HG03175 (cell line): ENCODE results near the gene TSLP.

ENCODE experiments used
- ATAC-seq: cut with Tn5 transposase; IDR thresholded peaks from one replicate; pipeline ENCODE4 v1.9.1; 2021; ENCODE audit warnings: mild to moderate bottlenecking, moderate library complexity; ENCODE audit not compliant: unreplicated experiment

Gene TSLP

DNA sequence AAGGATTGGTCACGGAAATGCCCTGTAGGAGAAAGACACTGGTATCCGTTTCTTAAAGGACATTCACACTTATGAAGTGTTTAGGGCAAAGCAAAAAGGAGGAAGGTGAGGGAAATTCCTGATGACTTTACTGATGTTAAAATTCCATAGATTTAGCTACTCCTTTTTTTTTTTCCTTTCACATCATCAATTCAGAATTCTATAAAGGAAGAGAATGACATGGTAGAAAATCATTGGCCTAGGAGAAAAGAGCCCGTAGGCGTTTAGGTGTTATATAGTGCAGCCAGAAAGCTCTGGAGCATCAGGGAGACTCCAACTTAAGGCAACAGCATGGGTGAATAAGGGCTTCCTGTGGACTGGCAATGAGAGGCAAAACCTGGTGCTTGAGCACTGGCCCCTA, at the start of gene TSLP:
Gene TSLP, plus strand, starts transcription at position 301 of the 400 bp plus-strand sequence. CDS start 178 bp downstream, outside the sequence.
- ATAC-seq = no peak

DNA sequence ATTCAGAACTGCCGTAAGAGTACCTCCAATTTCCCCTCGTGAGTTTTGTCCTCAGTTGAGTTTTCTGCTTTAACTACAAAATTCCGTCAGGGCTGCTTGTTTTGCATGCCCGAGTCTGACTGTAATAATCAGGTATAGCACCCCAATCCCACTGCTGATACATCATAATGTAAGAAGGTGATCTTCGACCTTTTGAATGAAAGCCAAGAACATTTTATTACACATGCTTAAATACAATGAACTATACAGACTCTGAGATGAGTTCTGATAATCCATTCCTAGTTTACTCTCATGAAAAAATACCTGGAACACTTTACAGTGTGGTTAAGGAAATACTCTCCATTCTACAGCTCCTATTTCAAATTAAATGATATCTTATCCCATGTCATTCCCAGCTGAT, 49.2 kb upstream of the TSLP start:
- ATAC-seq = no peak

DNA sequence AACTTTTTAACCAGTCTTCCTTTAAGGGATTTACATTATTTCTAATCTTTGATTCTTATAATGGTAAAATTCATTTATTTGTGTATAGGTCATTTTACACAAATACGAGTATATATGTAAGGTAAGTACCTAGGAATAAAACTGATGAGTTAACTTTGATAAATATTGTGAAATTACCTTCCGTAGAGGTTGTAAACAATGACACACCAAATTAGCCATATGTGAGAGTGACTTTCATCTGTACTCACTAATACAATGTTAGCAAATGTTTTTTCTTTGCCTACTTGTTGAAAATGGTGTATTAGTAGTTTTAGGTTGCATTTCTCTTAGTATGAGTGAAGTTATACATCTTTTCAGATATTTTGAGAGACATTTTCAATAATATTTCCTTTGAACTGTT, 42.6 kb upstream of the TSLP start:
- ATAC-seq = no peak

DNA sequence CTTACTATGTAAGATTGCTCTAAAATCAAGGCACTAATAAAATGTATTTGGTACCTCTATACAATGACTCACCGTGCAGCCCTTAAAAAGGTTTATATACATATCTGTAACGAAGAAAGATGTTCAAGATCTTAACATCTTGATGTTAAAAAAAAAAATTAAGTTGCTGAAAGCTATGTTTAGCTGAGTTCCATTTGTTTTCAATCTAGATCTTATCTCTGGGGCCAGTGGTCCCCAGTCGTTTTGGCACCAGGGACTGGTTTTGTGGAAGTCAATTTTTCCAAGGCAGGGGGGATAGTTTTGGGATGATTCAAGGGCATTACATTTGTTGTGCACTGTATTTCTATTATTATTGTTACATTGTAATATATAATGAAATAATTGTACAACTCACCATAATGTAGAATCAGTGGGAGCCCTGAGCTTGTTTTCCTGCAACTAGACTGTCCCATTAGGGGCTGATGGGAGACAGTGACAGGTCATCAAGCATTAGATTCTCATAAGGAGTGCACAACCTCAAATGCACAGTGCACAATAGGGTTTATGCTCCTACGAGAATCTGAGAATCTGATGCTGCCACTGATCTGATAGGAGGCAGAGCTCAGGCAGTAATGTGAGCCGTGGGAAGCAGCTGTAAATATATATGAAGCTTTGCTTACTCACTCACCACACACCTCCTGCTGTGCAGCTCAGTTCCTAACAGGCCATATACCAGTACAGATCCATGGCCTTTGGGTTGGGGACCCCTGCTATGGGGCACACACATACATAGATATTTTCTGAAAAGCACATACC, 27.6 kb upstream of the TSLP start:
- ATAC-seq = no peak

DNA sequence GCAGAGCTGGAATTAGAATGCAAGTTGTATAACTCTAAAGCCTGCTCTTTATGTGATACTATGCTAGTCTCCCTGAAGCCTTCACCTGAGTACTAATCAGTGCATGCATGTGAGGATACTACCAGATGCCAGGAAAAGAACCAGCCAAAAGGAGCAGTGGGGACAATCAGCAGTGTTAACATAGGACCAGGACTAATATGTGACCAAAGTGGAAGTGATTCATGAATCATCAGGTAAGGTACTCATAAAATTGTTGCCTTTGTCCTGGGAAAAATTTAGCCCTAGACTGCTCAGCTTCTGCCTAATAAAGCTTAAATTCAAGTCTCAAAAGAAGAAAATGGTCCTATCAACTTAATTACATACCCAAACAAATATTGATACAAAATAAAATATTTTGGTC, 13.4 kb upstream of the TSLP start:
- ATAC-seq = no peak

DNA sequence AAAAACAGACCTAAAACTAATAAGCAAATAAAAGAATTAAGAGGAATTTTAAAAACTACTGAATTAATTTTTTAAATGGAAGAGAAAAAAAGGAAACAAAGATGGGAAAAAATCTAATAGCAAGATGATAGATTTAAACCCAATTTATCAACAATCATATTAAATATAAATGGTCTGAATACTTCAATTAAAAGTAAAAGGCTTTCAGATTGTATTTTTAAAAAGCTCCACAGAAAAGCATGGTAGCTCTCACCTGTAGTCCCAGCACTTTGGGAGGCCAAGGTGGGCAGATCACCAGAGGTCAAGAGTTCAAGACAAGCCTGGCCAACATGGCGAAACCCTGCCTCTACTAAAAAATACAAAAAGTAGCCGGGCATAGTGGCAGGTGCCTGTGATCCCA, 11.3 kb upstream of the TSLP start:
- ATAC-seq = no peak

DNA sequence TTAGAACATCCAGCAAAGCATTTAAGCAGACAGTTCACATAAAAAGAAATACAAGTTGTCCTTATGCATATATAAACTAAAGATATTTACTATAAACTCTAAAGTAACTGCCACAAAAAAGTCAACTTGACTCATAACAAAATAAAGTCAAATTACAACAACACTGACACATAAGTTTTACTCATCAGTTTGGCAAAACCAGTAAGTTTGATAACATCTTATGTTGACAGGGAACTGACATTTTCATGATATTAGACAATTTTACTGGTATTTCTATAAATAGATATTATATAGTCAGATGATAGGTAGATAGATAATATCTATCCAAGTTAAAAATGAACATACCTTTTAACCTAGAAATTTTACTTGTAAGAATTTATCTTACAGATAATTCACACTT, 9.9 kb upstream of the TSLP start:
- no peak for ATAC-seq

DNA sequence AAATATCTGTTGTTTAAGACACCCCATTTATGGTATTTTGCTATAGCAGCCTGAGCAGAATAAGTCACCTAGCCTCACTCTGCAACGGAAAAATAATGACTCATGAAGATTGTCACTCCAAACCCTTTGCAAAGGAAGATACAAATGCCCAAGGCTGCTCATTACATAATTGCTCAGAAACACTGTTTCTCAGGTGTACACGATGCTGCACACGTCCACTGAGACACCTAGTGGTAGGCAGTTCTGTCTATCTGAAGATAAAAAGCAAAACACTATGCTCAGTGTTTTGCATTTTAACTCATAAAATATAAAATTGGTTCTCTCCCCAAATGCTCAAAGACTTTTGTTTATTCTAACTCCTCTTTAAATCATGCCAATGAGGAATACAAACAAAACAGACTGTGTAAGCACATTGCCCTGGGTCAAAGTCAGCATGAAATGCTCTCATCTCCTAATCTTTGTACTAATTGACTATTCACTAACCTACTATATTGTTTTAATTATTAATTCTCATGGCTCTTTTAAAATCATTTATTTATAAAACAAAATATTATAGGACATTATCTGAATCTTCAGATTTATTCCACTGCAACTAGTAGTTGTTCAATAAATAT, 7.7 kb upstream of the TSLP start:
- ATAC-seq = no peak

DNA sequence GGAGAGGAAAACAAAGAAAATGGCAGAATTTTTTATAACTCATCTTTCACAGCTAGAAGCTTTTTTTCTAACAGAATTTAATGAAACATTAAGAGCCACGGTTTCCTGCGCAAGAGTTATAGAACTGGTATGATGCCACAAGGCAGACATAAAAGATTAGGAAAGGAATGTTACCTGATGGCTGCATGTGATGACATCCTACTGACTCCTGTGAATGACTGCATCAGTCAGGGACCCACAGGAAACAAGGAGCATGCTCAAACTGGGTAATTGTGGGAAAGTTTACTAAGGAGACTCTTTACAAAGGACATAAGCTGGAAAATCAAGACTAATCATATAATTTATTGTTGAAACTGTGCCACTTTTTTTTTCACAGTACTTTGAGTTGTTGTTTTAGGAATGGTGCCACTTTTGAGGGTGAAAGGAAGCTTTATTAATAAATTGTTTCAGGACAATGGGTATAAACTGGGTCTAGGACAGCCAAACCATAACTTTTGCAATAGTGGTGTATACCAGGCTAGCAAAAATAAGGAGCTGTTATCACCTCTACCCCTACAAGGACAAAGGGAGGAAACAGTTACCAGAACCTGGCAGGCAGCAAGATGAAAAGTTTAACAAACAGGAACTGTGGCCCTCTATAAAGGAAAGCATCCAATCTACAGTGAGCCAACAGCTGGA, 5.1 kb upstream of the TSLP start:
- ATAC-seq = no peak

DNA sequence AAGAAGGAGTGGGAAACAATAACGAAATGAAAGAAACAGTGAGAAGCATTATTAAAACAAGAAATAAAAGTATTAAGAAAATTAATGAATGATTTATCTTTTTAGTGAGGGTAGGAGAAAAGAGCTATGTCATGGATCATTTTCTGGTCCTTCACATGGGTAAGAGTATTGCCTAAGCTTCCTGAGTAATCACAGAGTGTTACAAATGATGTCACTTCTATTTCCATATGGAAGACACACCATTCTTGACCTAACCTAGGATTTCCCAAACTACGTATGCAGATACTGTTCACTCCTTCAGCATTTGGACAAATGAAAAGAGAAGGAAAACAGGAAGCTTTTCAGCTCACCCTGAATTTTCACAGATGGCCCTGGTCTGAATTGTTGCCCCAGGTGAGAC, 3.3 kb upstream of the TSLP start:
- no peak for ATAC-seq

DNA sequence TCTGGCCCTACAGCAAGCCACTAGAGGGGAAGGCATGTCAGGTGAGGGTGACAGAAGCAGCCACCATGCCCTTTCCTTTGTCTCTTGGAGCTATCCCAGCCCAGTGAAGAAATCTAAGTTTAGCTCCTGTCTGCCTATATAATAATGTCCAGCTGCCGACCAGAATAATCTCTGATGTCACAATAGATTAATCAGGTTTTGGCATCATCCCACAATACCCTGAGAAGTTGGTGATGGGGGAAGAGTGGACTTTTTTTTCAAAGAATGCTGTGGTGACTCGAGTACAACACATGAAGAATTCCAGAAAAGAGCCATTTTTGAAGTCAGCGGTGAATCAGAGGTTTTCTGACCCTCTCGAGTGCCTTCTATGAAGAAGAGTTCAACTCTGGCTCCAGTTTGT, 1.7 kb upstream of the TSLP start:
- no peak for ATAC-seq

DNA sequence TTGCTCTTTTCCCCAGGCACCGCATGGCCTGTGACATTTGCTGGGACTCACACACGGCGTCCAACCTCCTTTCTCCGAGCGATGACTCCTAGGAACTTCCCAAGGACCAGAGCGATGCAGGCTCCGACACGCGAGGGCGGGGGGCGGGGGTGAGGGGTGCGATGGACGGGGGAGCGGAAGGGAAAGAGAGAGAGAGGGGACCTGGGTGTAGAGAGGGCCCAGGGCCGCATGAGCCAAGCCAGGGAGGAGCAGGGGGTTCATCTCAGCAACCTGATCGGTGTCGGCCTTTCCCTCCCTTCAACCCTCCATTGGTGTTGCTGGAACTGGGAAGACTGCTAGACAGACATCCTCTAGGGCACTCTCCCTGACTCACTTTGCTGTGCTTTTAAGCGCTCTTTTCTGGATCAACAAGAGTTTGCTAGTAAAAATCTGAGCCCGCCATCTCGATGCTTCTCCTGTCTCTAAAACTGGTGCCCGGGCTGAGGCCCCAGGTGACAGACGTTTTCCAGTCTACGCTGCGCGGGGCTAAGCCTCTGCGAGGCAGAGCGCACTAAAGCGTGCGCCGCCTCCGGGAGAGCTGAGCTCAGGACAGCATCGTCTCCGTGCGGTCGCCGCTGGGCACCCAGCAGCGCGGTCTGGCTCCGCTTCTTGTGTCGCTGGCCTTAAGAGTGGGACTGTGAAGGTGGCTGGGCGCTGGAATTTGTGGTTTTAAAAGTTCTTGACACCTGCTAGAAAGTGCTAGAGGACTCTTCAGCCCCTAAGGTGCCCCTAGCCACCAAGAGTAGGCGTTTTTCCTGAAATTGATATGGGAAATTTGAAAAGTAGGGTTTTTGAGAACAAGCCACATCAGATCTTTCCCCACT, 1.0 kb upstream of the TSLP start:
- no peak for ATAC-seq

DNA sequence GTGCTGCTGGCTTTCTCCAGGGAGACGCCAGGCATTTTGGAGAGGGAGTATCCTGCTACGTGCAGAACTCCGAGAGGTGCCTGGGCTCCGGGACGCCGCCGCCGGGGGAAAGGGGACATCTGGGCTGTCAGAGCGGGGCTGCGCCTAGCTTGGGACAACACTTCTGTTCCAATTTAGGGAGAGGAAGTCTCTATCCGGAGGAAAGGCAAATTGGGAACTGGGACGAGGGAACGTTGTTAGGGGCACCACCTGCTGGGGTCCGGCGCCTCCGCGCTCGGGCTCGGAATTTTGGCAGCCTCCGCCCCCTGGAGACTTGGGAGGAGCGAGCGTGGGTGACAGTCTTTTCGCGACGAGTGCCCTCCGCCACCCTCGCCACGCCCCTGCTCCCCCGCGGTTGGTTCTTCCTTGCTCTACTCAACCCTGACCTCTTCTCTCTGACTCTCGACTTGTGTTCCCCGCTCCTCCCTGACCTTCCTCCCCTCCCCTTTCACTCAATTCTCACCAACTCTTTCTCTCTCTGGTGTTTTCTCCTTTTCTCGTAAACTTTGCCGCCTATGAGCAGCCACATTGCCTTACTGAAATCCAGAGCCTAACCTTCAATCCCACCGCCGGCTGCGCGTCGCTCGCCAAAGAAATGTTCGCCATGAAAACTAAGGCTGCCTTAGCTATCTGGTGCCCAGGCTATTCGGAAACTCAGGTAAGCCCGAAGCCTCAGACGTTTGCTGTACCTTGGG, 1.6 kb downstream of the TSLP start:
- peak; percentile 59 for ATAC-seq

DNA sequence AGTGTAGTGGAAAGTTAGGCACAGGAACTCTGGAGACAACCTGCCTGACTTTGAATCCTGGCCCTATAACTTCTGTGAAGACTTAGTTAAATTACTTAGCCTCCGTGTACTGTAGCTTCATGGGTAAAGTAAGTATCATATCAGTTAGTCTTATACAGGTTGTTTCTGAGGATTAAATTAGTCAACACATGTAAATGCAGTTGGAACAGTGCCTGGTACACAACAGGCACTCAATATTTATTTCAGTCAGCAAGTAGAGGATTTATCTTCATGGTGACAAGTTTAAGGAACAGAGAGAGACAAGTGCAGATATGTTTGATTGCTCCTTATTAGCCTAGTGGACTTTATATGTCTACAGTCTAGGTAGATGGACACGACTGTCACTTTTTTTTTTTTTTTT, 2.7 kb downstream of the TSLP start:
- ATAC-seq = no peak

DNA sequence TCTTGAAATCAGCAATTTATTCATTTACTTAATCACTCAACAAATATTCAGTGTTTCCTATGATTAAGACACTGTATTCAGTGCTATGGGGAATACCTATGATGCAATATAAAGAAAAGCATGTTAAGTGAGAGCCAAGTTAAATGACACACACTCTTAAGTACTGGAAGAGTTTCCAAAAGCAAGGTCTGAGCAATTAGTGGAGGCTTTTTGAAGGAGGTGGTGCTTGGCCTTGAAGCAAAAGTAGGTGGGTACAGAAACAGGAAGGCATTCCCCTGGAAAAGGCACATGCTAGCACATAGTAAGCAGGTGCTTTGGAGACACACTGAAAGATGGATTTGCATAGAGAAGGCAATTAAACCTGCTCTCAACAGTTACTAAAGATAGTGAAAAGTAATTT, 4.0 kb downstream of the TSLP start:
- no peak for ATAC-seq

DNA sequence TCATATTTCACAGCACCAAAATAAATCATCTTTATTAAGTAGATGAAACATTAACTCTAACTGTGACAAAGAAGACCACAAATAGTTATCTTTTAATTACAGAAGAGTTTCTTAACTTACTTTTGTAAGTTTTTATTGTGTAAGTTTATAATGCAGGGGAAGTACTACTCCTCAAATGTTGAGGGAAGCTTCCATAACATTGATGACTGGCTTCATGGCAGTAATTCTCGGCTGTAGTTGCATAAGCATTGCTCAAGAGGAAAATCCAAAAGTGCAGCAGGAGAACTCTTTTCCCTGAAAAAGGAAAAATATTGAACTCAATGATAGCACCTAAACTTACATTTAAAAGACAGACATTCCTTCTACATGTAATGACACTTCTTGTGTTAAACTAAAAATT, 4.6 kb downstream of the TSLP start:
- no peak for ATAC-seq

DNA sequence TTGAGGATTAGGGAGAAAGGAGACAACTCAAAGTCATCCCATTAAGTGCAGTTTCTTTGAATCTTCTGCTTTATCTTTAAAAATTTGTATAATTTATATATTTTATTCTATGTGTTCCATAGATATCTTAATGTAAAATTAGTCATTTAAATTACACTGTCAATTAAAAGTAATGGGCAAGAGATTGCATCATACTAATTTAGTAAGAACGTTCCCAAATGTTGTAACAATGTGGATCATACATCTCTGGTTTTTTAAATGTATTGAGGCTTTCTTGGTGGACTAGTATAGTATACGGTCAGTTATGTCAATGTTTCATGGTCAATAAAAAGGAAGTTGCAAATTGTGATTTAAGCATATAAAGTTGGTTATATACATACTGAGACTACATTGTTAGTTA, 6.2 kb downstream of the TSLP start:
- ATAC-seq = no peak

DNA sequence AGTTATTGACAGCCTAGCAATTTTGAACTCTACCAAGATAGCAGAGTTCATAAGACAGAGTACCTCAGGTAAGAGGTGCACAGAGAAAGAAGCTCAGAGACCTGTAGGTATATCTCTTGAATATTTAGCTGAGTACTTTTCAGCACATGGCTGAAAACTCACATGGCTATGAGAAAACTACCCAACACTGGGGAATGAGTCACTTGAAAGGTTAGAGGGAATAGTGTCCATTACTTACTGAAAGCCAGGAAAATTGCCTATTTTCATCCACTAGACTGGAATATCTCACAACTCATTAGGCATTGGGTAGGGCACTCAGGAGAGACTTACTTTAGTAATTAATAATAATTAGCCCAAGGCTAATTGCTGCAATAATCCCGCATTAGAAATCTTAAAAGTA, 8.3 kb downstream of the TSLP start:
- no peak for ATAC-seq

DNA sequence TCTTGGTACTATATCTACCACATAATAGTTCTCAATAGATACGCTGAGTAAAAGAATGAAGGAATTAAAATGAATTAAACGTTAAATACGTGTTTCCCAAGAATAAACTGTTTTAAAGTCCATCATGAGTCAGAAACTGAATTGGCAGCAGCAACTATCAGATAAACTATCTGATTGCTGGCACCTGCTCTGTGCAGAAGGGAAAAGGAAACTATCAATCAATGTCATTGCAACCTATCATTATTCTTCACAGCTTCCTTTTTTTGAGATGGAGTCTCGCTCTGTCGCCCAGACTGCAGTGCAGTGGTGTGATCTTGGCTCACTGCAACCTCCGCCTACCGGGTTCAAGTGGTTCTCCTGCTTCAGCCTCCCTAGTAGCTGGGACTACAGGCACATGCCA, 11.8 kb downstream of the TSLP start:
- peak; percentile 73 for ATAC-seq

DNA sequence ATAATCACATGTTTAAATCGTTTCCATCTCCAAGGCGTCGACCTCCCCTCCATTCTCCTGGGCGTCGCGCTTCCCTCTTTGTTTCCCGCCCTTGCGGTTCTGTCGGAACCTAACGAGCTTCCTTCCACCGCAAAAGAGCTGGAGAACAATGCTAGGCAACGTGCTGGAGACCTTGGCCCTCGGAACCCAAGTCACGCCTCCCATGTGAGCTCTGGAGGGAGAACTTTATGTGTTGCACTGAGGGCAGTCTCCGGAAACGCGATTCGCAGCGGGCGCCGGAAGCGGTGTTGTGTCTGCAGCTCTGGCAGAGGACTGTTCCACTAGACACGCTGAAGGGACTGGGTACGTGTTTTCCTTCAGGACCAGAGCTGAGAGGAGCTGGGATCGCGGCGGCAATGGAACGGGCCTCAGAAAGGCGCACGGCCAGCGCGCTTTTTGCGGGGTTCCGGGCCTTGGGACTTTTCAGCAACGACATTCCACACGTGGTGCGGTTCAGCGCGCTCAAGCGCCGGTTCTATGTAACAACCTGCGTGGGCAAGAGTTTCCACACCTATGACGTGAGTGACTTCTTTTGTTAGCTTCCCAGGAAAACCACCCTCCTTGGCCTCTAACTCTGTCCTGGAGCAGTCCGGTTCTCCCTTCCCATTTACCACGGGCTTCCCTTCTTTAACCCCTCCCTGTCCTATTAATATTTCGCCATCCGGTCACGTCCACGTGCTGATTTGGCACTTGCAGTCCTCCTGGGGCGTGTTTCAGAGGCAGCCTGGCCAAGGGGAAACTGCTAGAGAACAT, 20.7 kb downstream of the TSLP start, which contains the start of gene WDR36:
Gene WDR36, plus strand, starts transcription at position 287 of the 792 bp plus-strand sequence. Its CDS starts 109 bp downstream, at position 396.
- ATAC-seq = peak; percentile 96
